ENCODE results near the gene CLMN. TPM values are rescaled to one million over a fixed set of nuclear protein-coding genes. Genes with fewer than 3 reads are reported as not detected.

CLMN gene
- total and polyA plus RNA-seq, 10 of the 15 experiments (the other 5 are each of a cell fraction or from before 2014, with no cell fraction given): 7.8 to 49.3 (median 18.5) TPM

GRCh38 chr14:95210699-95211098, 109.0 kb downstream of the CLMN start:
- H3K36me3 ChIP-seq (ENCODE audit: control insufficient read depth in 2 of 2, insufficient read depth in 2 of 2, low read length in 1 of 2): no peaks in the 10 kb centered on the region
- H3K79me2 ChIP-seq (ENCODE audit: control insufficient read depth, insufficient read depth, low read length): no peaks in the 10 kb centered on the region
- 95% methylated on average over 13 of the region's 13 CpGs for WGBS (ENCODE audit: insufficient coverage, insufficient replicate concordance, low lambda C conversion rate, missing lambda C conversion rate)
- ChIA-PET RAD21 (ENCODE audit: unreplicated experiment) (interaction anchor here (0.7 to 2.2 kb wide), 4 partner anchors 27 to 199 kb away, joined by 3 to 12 read pairs (median 9); no protein-coding TSS in a partner anchor), CTCF (interaction anchor here (1.0 to 1.3 kb wide), 4 partner anchors 25 to 117 kb away, joined by 3 to 4 read pairs (median 3); no protein-coding TSS in a partner anchor), POLR2A (no interaction called here), SMC1A (ENCODE audit: uncharacterized antibody, unreplicated experiment) (interaction anchor here (1.0 to 3.6 kb wide), 7 partner anchors 9 to 117 kb away, joined by 3 to 18 read pairs (median 5); no protein-coding TSS in a partner anchor)
- DNase-seq (ENCODE audit: low read depth, low spot score) (no peak), FAIRE-seq (no peak), ATAC-seq (no peak)
- no peak overlapping the region for H2AFZ ChIP-seq (ENCODE audit: control insufficient read depth, low read depth, low read length)
- H3K27me3 ChIP-seq (replicated peaks in 1 of 2; ENCODE audit: control insufficient read depth in 2 of 2, insufficient read depth in 2 of 2, low read length in 1 of 2): no peaks in the 10 kb centered on the region
- no peaks in the 10 kb centered on the region for H4K20me1 ChIP-seq (ENCODE audit: control insufficient read depth, insufficient read depth)
- H3K9me3 ChIP-seq (replicated peaks; ENCODE audit: control insufficient read depth, insufficient read depth, low read length): peaks cover 2% of the 10 kb centered on the region; the same call in 2 of the 3 replicates
- no peak overlapping the region for H3K9ac ChIP-seq (ENCODE audit: control insufficient read depth, insufficient read depth, low read length)
- H3K4me1 ChIP-seq (ENCODE audit: control insufficient read depth, insufficient read depth, low read length): peaks cover 25% of the 10 kb centered on the region
- no peak for TF ChIP-seq CBFB (IDR thresholded peaks at IDR 0.05; ENCODE audit: low read depth)
- no peak for TF ChIP-seq TCF3 (IDR thresholded peaks at IDR 0.05; ENCODE audit: borderline replicate concordance, insufficient read depth, low read depth, low read length)
- TF ChIP-seq ZBTB33 (IDR thresholded peaks at IDR 0.05): 0 out of 2 replicates have a peak, but pooled peaks have one; percentile 48
- no peak overlapping the region for H3K4me3 ChIP-seq
- H3K27ac ChIP-seq (ENCODE audit: control insufficient read depth, insufficient read depth): no peak overlapping the region
- intact Hi-C loops (cut with micrococcal nuclease; ENCODE audit: unreplicated experiment): loop anchor here (5.0 kb wide), 1 partner anchor 117 kb away; no protein-coding TSS in a partner anchor
- in situ Hi-C loops (cut with MboI): no loop called here
- no peak overlapping the region for H3K4me2 ChIP-seq (ENCODE audit: control insufficient read depth, insufficient read depth)
- BruUV-seq (replicated peaks): no TSS peak

GRCh38 chr14:95208598-95208997, 111.1 kb downstream of the CLMN start:
- ChIA-PET SMC1A (ENCODE audit: uncharacterized antibody, unreplicated experiment) (interaction anchor here (0.7 to 4.4 kb wide), 5 partner anchors 12 to 118 kb away, joined by 3 to 20 read pairs (median 3); no protein-coding TSS in a partner anchor), CTCF (interaction anchor here (0.7 kb wide), 1 partner anchor 117 kb away, joined by 3 read pairs; no protein-coding TSS in a partner anchor), POLR2A (interaction anchor here (0.7 to 1.0 kb wide), 2 partner anchors 24 to 119 kb away, joined by 3 read pairs; no protein-coding TSS in a partner anchor), RAD21 (ENCODE audit: unreplicated experiment) (interaction anchor here (0.8 to 3.0 kb wide), 3 partner anchors 25 to 57 kb away, joined by 3 to 23 read pairs (median 4); no protein-coding TSS in a partner anchor)
- ATAC-seq (peak; percentile 13; the same call in 1 of the 3 replicates), FAIRE-seq (no peak), DNase-seq (ENCODE audit: low read depth, low spot score) (no peak)
- no TSS peak for BruUV-seq (replicated peaks)
- Histone ChIP-seq H3K79me2 (ENCODE audit: control insufficient read depth, insufficient read depth, low read length) (no peaks in the 10 kb centered on the region), H3K36me3 (ENCODE audit: control insufficient read depth in 2 of 2, insufficient read depth in 2 of 2, low read length in 1 of 2) (peaks cover 0 to 4% of the 10 kb centered on the region in 2 experiments; a peak in 2 of 4 replicates), H3K27me3 (replicated peaks in 1 of 2; ENCODE audit: control insufficient read depth in 2 of 2, insufficient read depth in 2 of 2, low read length in 1 of 2) (no peaks in the 10 kb centered on the region), H3K4me1 (ENCODE audit: control insufficient read depth, insufficient read depth, low read length) (peaks cover 13% of the 10 kb centered on the region; the same call in 1 of the 2 replicates), H3K4me2 (ENCODE audit: control insufficient read depth, insufficient read depth) (no peak overlapping the region), H3K9ac (ENCODE audit: control insufficient read depth, insufficient read depth, low read length) (no peak overlapping the region), H2AFZ (ENCODE audit: control insufficient read depth, low read depth, low read length) (no peak overlapping the region), H3K27ac (ENCODE audit: control insufficient read depth, insufficient read depth) (no peak overlapping the region), H3K9me3 (replicated peaks; ENCODE audit: control insufficient read depth, insufficient read depth, low read length) (peaks cover 2% of the 10 kb centered on the region; the same call in 2 of the 3 replicates), H4K20me1 (ENCODE audit: control insufficient read depth, insufficient read depth) (no peaks in the 10 kb centered on the region), H3K4me3 (no peak overlapping the region)
- whole genome bisulfite sequencing (ENCODE audit: insufficient coverage, insufficient replicate concordance, low lambda C conversion rate, missing lambda C conversion rate): 37% methylated on average over 6 of the region's 6 CpGs
- in situ Hi-C loops (cut with MboI) (no loop called here), intact Hi-C loops (cut with micrococcal nuclease; ENCODE audit: unreplicated experiment) (loop anchor here (5.0 kb wide), 1 partner anchor 154 kb away; no protein-coding TSS in a partner anchor)
- TF ChIP-seq USF2 (IDR thresholded peaks at IDR 0.05; ENCODE audit: borderline replicate concordance, low read depth, low read length) (no peak), MTA2 (IDR thresholded peaks at IDR 0.05; ENCODE audit: low read depth) (peak; percentile 51; the same call in 1 of the 2 replicates), DPF2 (IDR thresholded peaks at IDR 0.05) (peak; percentile 46; the same call in 1 of the 2 replicates), BHLHE40 (IDR thresholded peaks at IDR 0.05; ENCODE audit: borderline replicate concordance in 1 of 2, low read depth in 2 of 2, low read length in 1 of 2) (peak; percentile 33 to 41; a peak in 1 of 4 replicates), CBFB (IDR thresholded peaks at IDR 0.05; ENCODE audit: low read depth) (no peak; the same call in 1 of the 2 replicates), PBX3 (IDR thresholded peaks at IDR 0.05; ENCODE audit: insufficient replicate concordance, low read depth, low read length) (peak; percentile 31), ZNF622 (IDR thresholded peaks at IDR 0.05) (no peak), EED (IDR thresholded peaks at IDR 0.05; ENCODE audit: low read depth) (peak; percentile 70)

Data from GM12878 (cell line).